ENCODE measurements around the gene ECT2. TPM values are rescaled to one million over a fixed set of nuclear protein-coding genes. Genes with fewer than 3 reads are reported as not detected.
"Not testable (repeated sequence)": the region's sequence is repeated elsewhere in the genome, so short reads cannot be mapped to it uniquely, and the experiment has no call there.

The ECT2 gene
- total RNA-seq, 1 experiment from 2014 or later, result 77.4 TPM

- Histone ChIP-seq H3K9me3 (ENCODE audit: low read length) (no peaks in the 10 kb centered on the region), H2AFZ (ENCODE audit: low read length) (peak overlapping the region; percentile 77), H3K9me2 (replicated peaks; ENCODE audit: low read length) (no peaks in the 10 kb centered on the region), H3K4me2 (ENCODE audit: low read length) (peak overlapping the region; percentile 92), H3K27ac (ENCODE audit: low read length) (peak overlapping the region; percentile 87), H4K20me1 (ENCODE audit: low read length) (peaks cover 22% of the 10 kb centered on the region), H3K36me3 (ENCODE audit: low read depth, low read length) (peaks cover 32% of the 10 kb centered on the region), H3K27me3 (ENCODE audit: low read length) (no peaks in the 10 kb centered on the region), H3F3A (ENCODE audit: low read length, unreplicated experiment) (peaks cover 10% of the 10 kb centered on the region), H3K4me1 (ENCODE audit: insufficient read depth, low read length) (peaks cover 53% of the 10 kb centered on the region), H3K79me2 (ENCODE audit: low read length) (peaks cover 56% of the 10 kb centered on the region), H3K9ac (ENCODE audit: low read length) (peak overlapping the region; percentile 96), H3K4me3 (ENCODE audit: low read length) (peak overlapping the region; percentile 94)
- ATAC-seq, result peak; percentile 6; the same call in 1 of the 2 replicates
- DNase-seq, result peak; percentile 25
- ChIA-PET POLR2A (ENCODE audit: unreplicated experiment) (interaction anchor here (0.6 to 3.7 kb wide), 3 partner anchors 18 to 105 kb away, joined by 4 to 71 read pairs (median 13); partner anchors contain the start of gene NCEH1), CTCF (interaction anchor here (0.5 to 2.7 kb wide), 6 partner anchors 40 to 78 kb away, joined by 3 to 59 read pairs (median 5); partner anchors contain the start of gene NCEH1)
- intact Hi-C loops (cut with micrococcal nuclease), result loop anchor here (2.0 kb wide), 1 partner anchor 188 kb away; no protein-coding TSS in a partner anchor
- TSS peak; percentile 51 for BruUV-seq (replicated peaks)
- TF ChIP-seq EZH2phosphoT487 (IDR thresholded peaks at IDR 0.05; ENCODE audit: borderline replicate concordance, low read length) (no peak), EZH2 (IDR thresholded peaks at IDR 0.05; ENCODE audit: low read length, unreplicated experiment) (no peak)
These were observed 714 bp downstream of the ECT2 start for GRCh38 chr3:172751175-172751704.

- no TSS peak for BruUV-seq (replicated peaks)
- Histone ChIP-seq H3K27me3 (ENCODE audit: low read length) (no peaks in the 10 kb centered on the region), H2AFZ (ENCODE audit: low read length) (no peak overlapping the region), H3K9me2 (replicated peaks; ENCODE audit: low read length) (no peaks in the 10 kb centered on the region), H4K20me1 (ENCODE audit: low read length) (peaks cover 26% of the 10 kb centered on the region), H3K9me3 (ENCODE audit: low read length) (no peaks in the 10 kb centered on the region), H3F3A (ENCODE audit: low read length, unreplicated experiment) (peaks cover 10% of the 10 kb centered on the region), H3K4me2 (ENCODE audit: low read length) (peak overlapping the region; percentile 92), H3K9ac (ENCODE audit: low read length) (peak overlapping the region; percentile 96; the same call in 1 of the 2 replicates), H3K36me3 (ENCODE audit: low read depth, low read length) (peaks cover 39% of the 10 kb centered on the region), H3K4me1 (ENCODE audit: insufficient read depth, low read length) (peaks cover 47% of the 10 kb centered on the region), H3K4me3 (ENCODE audit: low read length) (peak overlapping the region; percentile 94), H3K79me2 (ENCODE audit: low read length) (peaks cover 67% of the 10 kb centered on the region), H3K27ac (ENCODE audit: low read length) (no peak overlapping the region)
- no peak for TF ChIP-seq EZH2phosphoT487 (IDR thresholded peaks at IDR 0.05; ENCODE audit: borderline replicate concordance, low read length)
- TF ChIP-seq EZH2 (IDR thresholded peaks at IDR 0.05; ENCODE audit: low read length, unreplicated experiment), result no peak
- TF ChIP-seq CTCF (conservative IDR thresholded peaks at IDR 0.05; ENCODE audit: low read depth, low read length), result no peak
- intact Hi-C loops (cut with micrococcal nuclease), result no loop called here
- ChIA-PET CTCF (interaction anchor here (1.0 kb wide), 1 partner anchor 41 kb away, joined by 3 read pairs; no protein-coding TSS in a partner anchor), POLR2A (ENCODE audit: unreplicated experiment) (interaction anchor here (0.6 kb wide), 1 partner anchor 65 kb away, joined by 3 read pairs; no protein-coding TSS in a partner anchor)
- ATAC-seq (no peak), DNase-seq (no peak)
These were observed 2.1 kb downstream of the ECT2 start for GRCh38 chr3:172752651-172753050.

- Histone ChIP-seq H3K9ac (ENCODE audit: low read length) (no peak overlapping the region), H3K4me1 (ENCODE audit: insufficient read depth, low read length) (peaks cover 42% of the 10 kb centered on the region), H3K4me3 (ENCODE audit: low read length) (peak overlapping the region; percentile 94), H3K9me2 (replicated peaks; ENCODE audit: low read length) (no peaks in the 10 kb centered on the region), H3K27ac (ENCODE audit: low read length) (no peak overlapping the region), H4K20me1 (ENCODE audit: low read length) (peaks cover 26% of the 10 kb centered on the region), H3K27me3 (ENCODE audit: low read length) (no peaks in the 10 kb centered on the region), H3K79me2 (ENCODE audit: low read length) (peaks cover 70% of the 10 kb centered on the region), H3F3A (ENCODE audit: low read length, unreplicated experiment) (peaks cover 9% of the 10 kb centered on the region), H3K9me3 (ENCODE audit: low read length) (no peaks in the 10 kb centered on the region), H2AFZ (ENCODE audit: low read length) (no peak overlapping the region), H3K36me3 (ENCODE audit: low read depth, low read length) (peaks cover 42% of the 10 kb centered on the region), H3K4me2 (ENCODE audit: low read length) (peak overlapping the region; percentile 92)
- CTCF ChIA-PET, result no interaction called here
- DNase-seq (no peak), ATAC-seq (no peak)
- intact Hi-C loops (cut with micrococcal nuclease), result no loop called here
- POLR2A ChIA-PET (ENCODE audit: unreplicated experiment), result no interaction called here
- no peak for TF ChIP-seq EZH2phosphoT487 (IDR thresholded peaks at IDR 0.05; ENCODE audit: borderline replicate concordance, low read length)
- no peak for TF ChIP-seq CTCF (conservative IDR thresholded peaks at IDR 0.05; ENCODE audit: low read depth, low read length)
- TF ChIP-seq EZH2 (IDR thresholded peaks at IDR 0.05; ENCODE audit: low read length, unreplicated experiment), result no peak
- no TSS peak for BruUV-seq (replicated peaks)
These were observed 2.6 kb downstream of the ECT2 start for GRCh38 chr3:172753125-172753524.

- peaks cover 84% of the 10 kb centered on the region for H3K36me3 ChIP-seq (ENCODE audit: low read depth, low read length)
- BruUV-seq (replicated peaks); CTCF ChIA-PET: not testable (repeated sequence)
These were observed 9.9 kb downstream of the ECT2 start for GRCh38 chr3:172760416-172760815.

More at GRCh38 chr3:172760416-172760815, 9.9 kb downstream of the ECT2 start:
- H3K9me2 ChIP-seq (replicated peaks; ENCODE audit: low read length); H4K20me1 ChIP-seq (ENCODE audit: low read length); ATAC-seq; H3K4me1 ChIP-seq (ENCODE audit: insufficient read depth, low read length); POLR2A ChIA-PET (ENCODE audit: unreplicated experiment); H3K9ac ChIP-seq (ENCODE audit: low read length); H3K4me2 ChIP-seq (ENCODE audit: low read length); H3K27me3 ChIP-seq (ENCODE audit: low read length); H3F3A ChIP-seq (ENCODE audit: low read length, unreplicated experiment); H3K9me3 ChIP-seq (ENCODE audit: low read length); H2AFZ ChIP-seq (ENCODE audit: low read length); H3K27ac ChIP-seq (ENCODE audit: low read length); intact Hi-C loops (cut with micrococcal nuclease); DNase-seq; H3K4me3 ChIP-seq (ENCODE audit: low read length): not testable (repeated sequence)
- peaks cover 38% of the 10 kb centered on the region for H3K79me2 ChIP-seq (ENCODE audit: low read length)

Measured in PC-3 (cell line).